ENCODE results near the gene FRA10AC1.

DNA sequence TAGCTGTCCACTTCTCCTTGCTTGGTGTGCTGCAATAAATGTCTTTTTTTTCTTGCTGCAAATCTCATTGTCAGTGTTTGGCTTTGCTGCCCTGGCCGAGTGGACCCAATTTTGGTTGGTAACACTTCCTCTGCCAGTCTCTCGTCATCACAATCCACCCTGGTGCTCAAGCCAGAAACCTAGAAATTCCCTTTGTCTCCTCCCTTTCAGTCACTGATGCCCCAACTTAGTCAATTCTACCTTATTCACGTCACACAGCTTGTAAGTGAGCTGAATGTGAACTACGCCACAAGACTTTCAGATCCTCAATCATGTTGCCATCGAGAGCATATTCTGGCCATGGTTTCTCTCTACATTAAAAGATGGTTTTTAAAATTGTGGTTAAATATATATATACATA lies 13.0 kb upstream of the FRA10AC1 start:
- TF ChIP-seq, protein P1, sequence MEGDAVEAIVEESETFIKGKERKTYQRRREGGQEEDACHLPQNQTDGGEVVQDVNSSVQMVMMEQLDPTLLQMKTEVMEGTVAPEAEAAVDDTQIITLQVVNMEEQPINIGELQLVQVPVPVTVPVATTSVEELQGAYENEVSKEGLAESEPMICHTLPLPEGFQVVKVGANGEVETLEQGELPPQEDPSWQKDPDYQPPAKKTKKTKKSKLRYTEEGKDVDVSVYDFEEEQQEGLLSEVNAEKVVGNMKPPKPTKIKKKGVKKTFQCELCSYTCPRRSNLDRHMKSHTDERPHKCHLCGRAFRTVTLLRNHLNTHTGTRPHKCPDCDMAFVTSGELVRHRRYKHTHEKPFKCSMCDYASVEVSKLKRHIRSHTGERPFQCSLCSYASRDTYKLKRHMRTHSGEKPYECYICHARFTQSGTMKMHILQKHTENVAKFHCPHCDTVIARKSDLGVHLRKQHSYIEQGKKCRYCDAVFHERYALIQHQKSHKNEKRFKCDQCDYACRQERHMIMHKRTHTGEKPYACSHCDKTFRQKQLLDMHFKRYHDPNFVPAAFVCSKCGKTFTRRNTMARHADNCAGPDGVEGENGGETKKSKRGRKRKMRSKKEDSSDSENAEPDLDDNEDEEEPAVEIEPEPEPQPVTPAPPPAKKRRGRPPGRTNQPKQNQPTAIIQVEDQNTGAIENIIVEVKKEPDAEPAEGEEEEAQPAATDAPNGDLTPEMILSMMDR (conservative IDR thresholded peaks at IDR 0.05; ENCODE audit: low read depth, low read length), result no peak
- TF ChIP-seq NFE2L2 (IDR thresholded peaks at IDR 0.05; ENCODE audit: low read depth, low read length) (no peak), POLR2A (IDR thresholded peaks at IDR 0.05; ENCODE audit: low read depth, low read length) (no peak), MAFK (IDR thresholded peaks at IDR 0.05; ENCODE audit: low read depth, low read length) (no peak), BHLHE40 (IDR thresholded peaks at IDR 0.05; ENCODE audit: low read depth, low read length) (no peak), RAD21 (IDR thresholded peaks at IDR 0.05; ENCODE audit: low read length) (no peak), MAZ (IDR thresholded peaks at IDR 0.05; ENCODE audit: borderline replicate concordance, low read depth, low read length) (no peak), CEBPB (IDR thresholded peaks at IDR 0.05; ENCODE audit: low read depth, low read length) (no peak), MXI1 (IDR thresholded peaks at IDR 0.05; ENCODE audit: borderline replicate concordance, low read depth, low read length) (no peak), RCOR1 (IDR thresholded peaks at IDR 0.05; ENCODE audit: insufficient replicate concordance, low read length) (no peak)
- TF ChIP-seq, protein P2, sequence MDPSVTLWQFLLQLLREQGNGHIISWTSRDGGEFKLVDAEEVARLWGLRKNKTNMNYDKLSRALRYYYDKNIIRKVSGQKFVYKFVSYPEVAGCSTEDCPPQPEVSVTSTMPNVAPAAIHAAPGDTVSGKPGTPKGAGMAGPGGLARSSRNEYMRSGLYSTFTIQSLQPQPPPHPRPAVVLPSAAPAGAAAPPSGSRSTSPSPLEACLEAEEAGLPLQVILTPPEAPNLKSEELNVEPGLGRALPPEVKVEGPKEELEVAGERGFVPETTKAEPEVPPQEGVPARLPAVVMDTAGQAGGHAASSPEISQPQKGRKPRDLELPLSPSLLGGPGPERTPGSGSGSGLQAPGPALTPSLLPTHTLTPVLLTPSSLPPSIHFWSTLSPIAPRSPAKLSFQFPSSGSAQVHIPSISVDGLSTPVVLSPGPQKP (IDR thresholded peaks at IDR 0.05; ENCODE audit: borderline replicate concordance, low read depth, low read length), result no peak
